Tibial nerve (tissue), 4 donors: ENCODE measurements around the gene ULK3.

Experiments
- CTCF ChIP-seq, 5 experiments: fragments of 200-600 bp in 3 of 5; fragments of 450-650 bp in 2 of 5; sonication (generic) in 3 of 5; IDR thresholded peaks; one replicate each; pipeline ENCODE4 v1.5.1; 2016 to 2019; ENCODE audit warnings: antibody characterized with exemption in 5 of 5, mild to moderate bottlenecking in 3 of 5, moderate library complexity in 2 of 5
- EP300 ChIP-seq, 2 donors: sonication (generic); formaldehyde crosslinking; IDR thresholded peaks; one replicate each; pipeline ENCODE4 v1.6.1; 2017; ENCODE audit warnings: antibody characterized with exemption in 2 of 2, mild to moderate bottlenecking in 1 of 2
- POLR2A ChIP-seq, 2 donors: fragments of 450-650 bp; IDR thresholded peaks; one replicate each; pipeline ENCODE4 v1.6.1; 2017; ENCODE audit warnings: antibody characterized with exemption in 2 of 2, mild to moderate bottlenecking in 2 of 2, moderate library complexity in 2 of 2

DNA sequence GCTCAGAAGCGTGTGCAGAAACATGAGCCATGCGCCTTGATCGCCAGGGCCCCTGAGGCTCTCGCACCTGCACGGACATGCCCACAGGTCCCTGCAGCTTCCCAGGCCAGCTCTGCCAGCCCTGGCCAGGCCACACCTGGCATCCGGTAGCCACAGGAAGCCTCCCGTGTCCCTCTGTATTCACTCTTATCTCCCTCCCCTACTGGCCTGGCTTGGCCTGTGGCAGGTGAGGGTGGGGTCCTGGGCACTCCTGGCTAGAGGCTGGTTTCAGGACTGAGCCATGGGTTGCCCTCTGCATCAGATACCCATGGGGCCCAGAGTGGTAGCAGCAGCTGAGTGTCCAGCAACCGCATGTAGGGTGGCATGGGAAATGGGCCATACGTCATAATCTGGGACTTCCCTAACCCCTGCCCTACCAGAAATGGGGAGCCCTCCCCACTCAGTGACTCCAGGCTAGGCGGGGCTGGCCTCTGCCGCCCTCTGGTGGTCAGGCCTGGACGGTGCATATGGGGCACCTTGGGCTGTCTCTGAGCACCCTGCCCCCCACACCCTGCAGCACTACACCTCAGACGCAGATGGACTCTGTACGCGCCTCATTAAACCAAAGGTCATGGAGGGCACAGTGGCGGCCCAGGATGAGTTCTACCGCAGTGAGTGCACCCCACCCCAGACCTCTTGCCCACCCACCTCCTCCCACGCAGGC is 42.9 kb downstream of the ULK3 start:
- TF ChIP-seq CTCF (IDR thresholded peaks at IDR 0.05): peak; percentile 95 to 98 (median 97)
- TF ChIP-seq POLR2A (IDR thresholded peaks at IDR 0.05): no peak
- TF ChIP-seq EP300 (IDR thresholded peaks at IDR 0.05): peak in 1 of 2 donors; percentile 22
